Amniotic epithelial cell (primary cell): ENCODE measurements around the gene ATL3.
"Not testable (repeated sequence)": the region's sequence is repeated elsewhere in the genome, so short reads cannot be mapped to it uniquely, and the experiment has no call there.

Experiments used
- DNase-seq: peaks from one replicate; pipeline ENCODE4 v3.0.0-alpha.2; 2010; ENCODE audit warnings: low read depth

The ATL3 gene

GRCh38 chr11:63671322-63672155, at the start of gene ATL3:
Gene ATL3 (minus strand): TSS chr11:63671376. CDS start chr11:63671335, 41 bp downstream.
- peak; percentile 96 for DNase-seq

GRCh38 chr11:63720611-63721010, 49.4 kb upstream of the ATL3 start:
- no peak for DNase-seq

- peak; percentile 54 for DNase-seq
These were observed 48.8 kb upstream of the ATL3 start for GRCh38 chr11:63719987-63720386.

- DNase-seq: no peak
These were observed 47.8 kb upstream of the ATL3 start for GRCh38 chr11:63719001-63719400.

- no peak for DNase-seq
These were observed 44.9 kb upstream of the ATL3 start for GRCh38 chr11:63716046-63716445.

GRCh38 chr11:63713766-63714165, 42.6 kb upstream of the ATL3 start:
- no peak for DNase-seq

- DNase-seq: peak; percentile 84
These were observed 40.7 kb upstream of the ATL3 start for GRCh38 chr11:63711838-63712237.

- DNase-seq: peak; percentile 99
These were observed 39.5 kb upstream of the ATL3 start for GRCh38 chr11:63710476-63711217.

GRCh38 chr11:63709336-63709884, 38.2 kb upstream of the ATL3 start:
- no peak for DNase-seq

GRCh38 chr11:63708764-63709163, 37.6 kb upstream of the ATL3 start:
- no peak for DNase-seq

GRCh38 chr11:63705526-63705925, 34.4 kb upstream of the ATL3 start:
- DNase-seq: no peak

- peak; percentile 30 for DNase-seq
These were observed 28.7 kb upstream of the ATL3 start for GRCh38 chr11:63699896-63700295.

GRCh38 chr11:63698976-63699733, 28.0 kb upstream of the ATL3 start:
- DNase-seq: peak; percentile 46

- no peak for DNase-seq
These were observed 23.4 kb upstream of the ATL3 start for GRCh38 chr11:63694596-63694995.

GRCh38 chr11:63687845-63688244, 16.7 kb upstream of the ATL3 start:
- no peak for DNase-seq

GRCh38 chr11:63686926-63687325, 15.8 kb upstream of the ATL3 start:
- no peak for DNase-seq

GRCh38 chr11:63685158-63685721, 14.1 kb upstream of the ATL3 start:
- not testable (repeated sequence) for DNase-seq

GRCh38 chr11:63683133-63683991, 12.2 kb upstream of the ATL3 start:
- no peak for DNase-seq

GRCh38 chr11:63682066-63683021, 11.2 kb upstream of the ATL3 start:
- DNase-seq: peak; percentile 15
